ENCODE results near the gene NTSR2. TPM values are rescaled to one million over a fixed set of nuclear protein-coding genes. Genes with fewer than 3 reads are reported as not detected.

NTSR2 gene
- total RNA-seq, 1 experiment from 2014 or later: not detected

GRCh38 chr2:11688222-11689069 lies 18.5 kb upstream of the NTSR2 start:
- CTCF ChIA-PET: interaction anchor here (0.6 to 2.9 kb wide), 29 partner anchors 8 to 242 kb away, joined by 3 to 33 read pairs (median 5); partner anchors contain the start of genes LPIN1 and NTSR2

GRCh38 chr2:11687736-11688135 lies 17.7 kb upstream of the NTSR2 start:
- DNase-seq (ENCODE audit: low spot score) (no peak), ATAC-seq (no peak)
- H3K9me3 Mint-ChIP-seq: no peaks in the 10 kb centered on the region
- no peaks in the 10 kb centered on the region for H3K27me3 Mint-ChIP-seq (ENCODE audit: low read depth)
- peaks cover 23% of the 10 kb centered on the region for H3K4me1 Mint-ChIP-seq
- no peaks in the 10 kb centered on the region for H3K36me3 Mint-ChIP-seq
- peak overlapping the region; percentile 50 for H3K4me3 Mint-ChIP-seq
- H3K27ac Mint-ChIP-seq: no peak overlapping the region
- ChIA-PET POLR2A (interaction anchor here (1.1 kb wide), 1 partner anchor 30 kb away, joined by 3 read pairs; no protein-coding TSS in a partner anchor), CTCF (interaction anchor here (0.6 to 2.9 kb wide), 29 partner anchors 8 to 241 kb away, joined by 3 to 33 read pairs (median 5); partner anchors contain the start of genes LPIN1 and NTSR2)
- TF ChIP-seq MXD4 (CRISPR knock-in tag; IDR thresholded peaks at IDR 0.05; ENCODE audit: borderline replicate concordance) (no peak), ZNF263 (CRISPR knock-in tag; IDR thresholded peaks at IDR 0.05; ENCODE audit: low read depth) (no peak), ZNF671 (CRISPR knock-in tag; IDR thresholded peaks at IDR 0.05) (no peak), FOXK1 (CRISPR knock-in tag; IDR thresholded peaks at IDR 0.05) (no peak), NFATC4 (CRISPR knock-in tag; IDR thresholded peaks at IDR 0.05) (no peak), NFE2L1 (CRISPR knock-in tag; IDR thresholded peaks at IDR 0.05) (no peak), ZNF396 (CRISPR knock-in tag; IDR thresholded peaks at IDR 0.05; ENCODE audit: borderline replicate concordance) (no peak), TEAD1 (CRISPR knock-in tag; IDR thresholded peaks at IDR 0.05) (no peak), ZNF121 (CRISPR knock-in tag; IDR thresholded peaks at IDR 0.05) (no peak), ZNF317 (CRISPR knock-in tag; IDR thresholded peaks at IDR 0.05; ENCODE audit: borderline replicate concordance, low read depth) (no peak), ZNF425 (CRISPR knock-in tag; conservative IDR thresholded peaks at IDR 0.05) (no peak), OVOL2 (CRISPR knock-in tag; IDR thresholded peaks at IDR 0.05; ENCODE audit: borderline replicate concordance) (no peak), ZNF532 (CRISPR knock-in tag; IDR thresholded peaks at IDR 0.05; ENCODE audit: borderline replicate concordance) (no peak), ETV6 (CRISPR knock-in tag; IDR thresholded peaks at IDR 0.05) (no peak), CREM (CRISPR knock-in tag; IDR thresholded peaks at IDR 0.05) (no peak)
- TF ChIP-seq, protein P1, sequence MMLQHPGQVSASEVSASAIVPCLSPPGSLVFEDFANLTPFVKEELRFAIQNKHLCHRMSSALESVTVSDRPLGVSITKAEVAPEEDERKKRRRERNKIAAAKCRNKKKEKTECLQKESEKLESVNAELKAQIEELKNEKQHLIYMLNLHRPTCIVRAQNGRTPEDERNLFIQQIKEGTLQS (CRISPR knock-in tag; conservative IDR thresholded peaks at IDR 0.05): no peak

More at GRCh38 chr2:11688222-11689069, 18.5 kb upstream of the NTSR2 start:
- Mint-ChIP-seq H3K4me3 (peak overlapping the region; percentile 50), H3K4me1 (peaks cover 18% of the 10 kb centered on the region), H3K27ac (no peak overlapping the region), H3K9me3 (no peaks in the 10 kb centered on the region), H3K36me3 (no peaks in the 10 kb centered on the region), H3K27me3 (ENCODE audit: low read depth) (no peaks in the 10 kb centered on the region)
- TF ChIP-seq CTCF (IDR thresholded peaks at IDR 0.05) (peak; percentile 76), ZNF232 (CRISPR knock-in tag; IDR thresholded peaks at IDR 0.05) (0 out of 2 replicates have a peak, but pooled peaks have one; percentile 45), CREM (CRISPR knock-in tag; IDR thresholded peaks at IDR 0.05) (0 out of 2 replicates have a peak, but pooled peaks have one; percentile 34), ZBTB21 (CRISPR knock-in tag; IDR thresholded peaks at IDR 0.05; ENCODE audit: borderline replicate concordance) (no peak), ESRRA (CRISPR knock-in tag; IDR thresholded peaks at IDR 0.05; ENCODE audit: borderline replicate concordance) (no peak), TEAD1 (CRISPR knock-in tag; IDR thresholded peaks at IDR 0.05) (0 out of 2 replicates have a peak, but pooled peaks have one; percentile 31)
- TF ChIP-seq, protein P2, sequence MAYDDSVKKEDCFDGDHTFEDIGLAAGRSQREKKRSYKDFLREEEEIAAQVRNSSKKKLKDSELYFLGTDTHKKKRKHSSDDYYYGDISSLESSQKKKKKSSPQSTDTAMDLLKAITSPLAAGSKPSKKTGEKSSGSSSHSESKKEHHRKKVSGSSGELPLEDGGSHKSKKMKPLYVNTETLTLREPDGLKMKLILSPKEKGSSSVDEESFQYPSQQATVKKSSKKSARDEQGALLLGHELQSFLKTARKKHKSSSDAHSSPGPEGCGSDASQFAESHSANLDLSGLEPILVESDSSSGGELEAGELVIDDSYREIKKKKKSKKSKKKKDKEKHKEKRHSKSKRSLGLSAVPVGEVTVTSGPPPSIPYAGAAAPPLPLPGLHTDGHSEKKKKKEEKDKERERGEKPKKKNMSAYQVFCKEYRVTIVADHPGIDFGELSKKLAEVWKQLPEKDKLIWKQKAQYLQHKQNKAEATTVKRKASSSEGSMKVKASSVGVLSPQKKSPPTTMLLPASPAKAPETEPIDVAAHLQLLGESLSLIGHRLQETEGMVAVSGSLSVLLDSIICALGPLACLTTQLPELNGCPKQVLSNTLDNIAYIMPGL (CRISPR knock-in tag; IDR thresholded peaks at IDR 0.05): peak; percentile 73; the same call in 1 of the 2 replicates
- POLR2A ChIA-PET: interaction anchor here (1.1 kb wide), 1 partner anchor 30 kb away, joined by 3 read pairs; no protein-coding TSS in a partner anchor
- DNase-seq (ENCODE audit: low spot score) (peak; percentile 87), ATAC-seq (peak; percentile 79)

Measured in WTC11 (cell line).